Prostate gland (tissue), 2 donors: ENCODE results near the gene SPIRE2.

ENCODE experiments used
- POLR2AphosphoS5 ChIP-seq: sonication (generic); formaldehyde crosslinking; IDR thresholded peaks from one replicate; pipeline ENCODE4 v1.6.1; 2017; ENCODE audit warnings: antibody characterized with exemption
- TF ChIP-seq, protein P1 (sequence below), 4 experiments: fragments of 200-600 bp in 2 of 4; fragments of 450-650 bp in 2 of 4; sonication (generic) in 2 of 4; IDR thresholded peaks; 1 replicate in 3 of 4; 2 replicates in 1 of 4; pipeline ENCODE4 v1.5.1; 2016 to 2019; ENCODE audit warnings: antibody characterized with exemption in 4 of 4, mild to moderate bottlenecking in 2 of 4, moderate library complexity in 2 of 4

DNA sequence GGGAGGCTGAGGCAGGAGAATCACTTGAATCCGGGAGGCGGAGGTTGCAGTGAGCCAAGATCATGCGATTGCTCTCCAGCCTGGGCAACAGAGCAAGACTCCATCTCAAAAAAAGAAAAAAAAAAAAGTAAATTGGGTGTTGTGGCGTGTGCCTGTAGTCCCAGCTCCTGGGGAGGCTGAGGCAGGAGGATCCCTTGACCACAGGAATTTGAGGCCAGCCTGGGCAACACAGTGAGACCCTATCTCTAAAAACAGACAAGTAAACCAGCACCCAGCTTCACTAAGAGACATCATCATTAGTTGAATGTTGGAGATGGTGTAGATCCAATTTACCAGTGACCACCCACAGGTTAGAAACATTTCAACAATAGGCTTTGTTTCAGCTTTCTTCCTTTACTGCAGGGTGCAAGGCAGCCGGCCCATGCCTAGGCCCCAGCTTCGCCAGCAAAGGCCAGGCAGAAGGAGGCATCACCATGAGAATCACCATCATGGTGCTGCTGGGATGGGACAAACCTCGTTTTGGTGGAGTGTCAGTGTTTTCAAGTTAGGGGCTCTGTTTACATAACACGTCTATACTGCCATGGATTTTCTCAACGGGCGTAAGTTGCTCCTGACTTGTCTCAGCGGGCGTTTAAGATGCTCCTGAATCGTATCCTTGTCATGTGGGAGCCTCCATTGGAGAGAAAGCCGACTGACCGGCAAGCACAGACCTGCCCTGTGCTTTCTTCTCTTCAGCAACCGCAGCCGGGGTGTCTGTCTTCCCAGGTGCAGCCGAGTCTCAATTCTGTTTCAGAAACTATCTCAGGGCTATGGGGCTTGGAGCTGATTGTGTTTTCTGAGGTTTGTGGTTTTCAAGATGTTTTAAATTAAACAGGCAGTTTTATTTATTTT, 52.4 kb downstream of the SPIRE2 start:
- TF ChIP-seq, protein P1, sequence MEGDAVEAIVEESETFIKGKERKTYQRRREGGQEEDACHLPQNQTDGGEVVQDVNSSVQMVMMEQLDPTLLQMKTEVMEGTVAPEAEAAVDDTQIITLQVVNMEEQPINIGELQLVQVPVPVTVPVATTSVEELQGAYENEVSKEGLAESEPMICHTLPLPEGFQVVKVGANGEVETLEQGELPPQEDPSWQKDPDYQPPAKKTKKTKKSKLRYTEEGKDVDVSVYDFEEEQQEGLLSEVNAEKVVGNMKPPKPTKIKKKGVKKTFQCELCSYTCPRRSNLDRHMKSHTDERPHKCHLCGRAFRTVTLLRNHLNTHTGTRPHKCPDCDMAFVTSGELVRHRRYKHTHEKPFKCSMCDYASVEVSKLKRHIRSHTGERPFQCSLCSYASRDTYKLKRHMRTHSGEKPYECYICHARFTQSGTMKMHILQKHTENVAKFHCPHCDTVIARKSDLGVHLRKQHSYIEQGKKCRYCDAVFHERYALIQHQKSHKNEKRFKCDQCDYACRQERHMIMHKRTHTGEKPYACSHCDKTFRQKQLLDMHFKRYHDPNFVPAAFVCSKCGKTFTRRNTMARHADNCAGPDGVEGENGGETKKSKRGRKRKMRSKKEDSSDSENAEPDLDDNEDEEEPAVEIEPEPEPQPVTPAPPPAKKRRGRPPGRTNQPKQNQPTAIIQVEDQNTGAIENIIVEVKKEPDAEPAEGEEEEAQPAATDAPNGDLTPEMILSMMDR (IDR thresholded peaks at IDR 0.05), result no peak
- TF ChIP-seq POLR2AphosphoS5, result no peak
